Breast epithelium (tissue), 4 donors: ENCODE data around the gene ELMO1. TPM values are rescaled to one million over a fixed set of nuclear protein-coding genes. Genes with fewer than 3 reads are reported as not detected.

Source experiments
- DNase-seq, 2 donors: peaks; one replicate each; pipeline ENCODE4 v3.0.0-alpha.2; 2019; ENCODE audit warnings: low spot score in 2 of 2
- H3K27ac ChIP-seq, 2 donors: fragments of 200-600 bp; sonication (generic) in 1 of 2; one replicate each; pipeline ENCODE4 v1.5.1; 2016 to 2019; ENCODE audit warnings: mild to moderate bottlenecking in 1 of 2
- H3K27me3 ChIP-seq, 2 donors: fragments of 200-600 bp; sonication (generic) in 1 of 2; one replicate each; pipeline versions ENCODE4 v1.5.1 to v1.6.0; 2017 to 2019; ENCODE audit warnings: control low read depth in 1 of 2, mild to moderate bottlenecking in 1 of 2
- H3K36me3 ChIP-seq: fragments of 200-600 bp; one replicate; pipeline ENCODE4 v1.5.1; 2019
- H3K4me1 ChIP-seq, 2 donors: fragments of 200-600 bp; sonication (generic); one replicate each; pipeline ENCODE4 v1.5.1; 2016 to 2019; ENCODE audit warnings: control low read depth in 1 of 2
- H3K4me3 ChIP-seq, 3 donors: fragments of 200-600 bp; sonication (generic); 1 replicate in 2 of 3; 2 replicates in 1 of 3; pipeline ENCODE4 v1.5.1; 2016 to 2019; ENCODE audit warnings: mild to moderate bottlenecking in 3 of 3, moderate library complexity in 2 of 3
- H3K9me3 ChIP-seq, 2 donors: fragments of 200-600 bp; sonication (generic) in 1 of 2; one replicate each; pipeline ENCODE4 v1.5.1; 2016 to 2019; ENCODE audit warnings: control low read depth in 1 of 2
- CTCF ChIP-seq, 3 donors: fragments of 450-650 bp; IDR thresholded peaks; one replicate each; pipeline ENCODE4 v1.5.1; 2016 to 2017; ENCODE audit warnings: antibody characterized with exemption in 3 of 3, mild to moderate bottlenecking in 3 of 3, moderate library complexity in 3 of 3
- POLR2A ChIP-seq: fragments of 450-650 bp; IDR thresholded peaks from one replicate; pipeline ENCODE4 v1.6.1; 2016; ENCODE audit warnings: antibody characterized with exemption, mild to moderate bottlenecking, moderate library complexity
- POLR2AphosphoS5 ChIP-seq, 3 donors: sonication (generic); formaldehyde crosslinking; IDR thresholded peaks; one replicate each; pipeline ENCODE4 v1.6.1; 2017; ENCODE audit warnings: antibody characterized with exemption in 3 of 3
- intact Hi-C: fragments of 100-400 bp; cut with DNase I; formaldehyde crosslinking; loops from one replicate; pipeline ENCODE4 v1.15.1; 2023; ENCODE audit warnings: low total_unique reads
- total RNA-seq, 3 donors: library from RNA; depleted of rRNA; stranded (reverse); fragments of >200 nt; gene quantifications; one replicate each; pipeline ENCODE4 v1.1.0, GENCODE V29; 2016

ELMO1 gene
- total RNA-seq, 3 donors from 2014 or later = 49.5 to 110 (median 66.9) TPM

- Histone ChIP-seq H3K4me1 (no peaks in the 10 kb centered on the region), H3K9me3 (no peaks in the 10 kb centered on the region), H3K27ac (no peak overlapping the region), H3K36me3 (no peaks in the 10 kb centered on the region), H3K4me3 (no peak overlapping the region), H3K27me3 (no peaks in the 10 kb centered on the region)
- no peak for DNase-seq
- intact Hi-C loops = no loop called here
- TF ChIP-seq POLR2A = no peak
- no peak for TF ChIP-seq POLR2AphosphoS5 (IDR thresholded peaks at IDR 0.05)
- TF ChIP-seq CTCF (IDR thresholded peaks at IDR 0.05) = no peak
These were observed 343.7 kb downstream of the ELMO1 start for GRCh38 chr7:37104822-37105518.

GRCh38 chr7:37102518-37103137 is 346.0 kb downstream of the ELMO1 start:
- DNase-seq = no peak
- TF ChIP-seq POLR2A (no peak), POLR2AphosphoS5 (IDR thresholded peaks at IDR 0.05) (no peak), CTCF (IDR thresholded peaks at IDR 0.05) (no peak)

GRCh38 chr7:37100735-37101331 is 347.8 kb downstream of the ELMO1 start:
- DNase-seq = no peak
- Histone ChIP-seq H3K27ac (no peak overlapping the region), H3K36me3 (no peaks in the 10 kb centered on the region), H3K27me3 (no peaks in the 10 kb centered on the region), H3K4me3 (no peak overlapping the region), H3K9me3 (no peaks in the 10 kb centered on the region), H3K4me1 (no peaks in the 10 kb centered on the region)
- intact Hi-C loops = no loop called here
- no peak for TF ChIP-seq POLR2AphosphoS5 (IDR thresholded peaks at IDR 0.05)
- TF ChIP-seq POLR2A = no peak
- no peak for TF ChIP-seq CTCF (IDR thresholded peaks at IDR 0.05)

More at GRCh38 chr7:37102518-37103137, 346.0 kb downstream of the ELMO1 start:
- no peaks in the 10 kb centered on the region for H3K27me3 ChIP-seq
- no peak overlapping the region for H3K27ac ChIP-seq
- intact Hi-C loops = no loop called here
- H3K4me3 ChIP-seq = no peak overlapping the region
- H3K36me3 ChIP-seq = no peaks in the 10 kb centered on the region
- H3K4me1 ChIP-seq = no peaks in the 10 kb centered on the region
- no peaks in the 10 kb centered on the region for H3K9me3 ChIP-seq

- intact Hi-C loops = no loop called here
- no peaks in the 10 kb centered on the region for H3K4me1 ChIP-seq
- no peaks in the 10 kb centered on the region for H3K36me3 ChIP-seq
- no peak overlapping the region for H3K27ac ChIP-seq
- no peak overlapping the region for H3K4me3 ChIP-seq
- DNase-seq = no peak
- no peaks in the 10 kb centered on the region for H3K27me3 ChIP-seq
- no peak for TF ChIP-seq POLR2A
- TF ChIP-seq CTCF (IDR thresholded peaks at IDR 0.05) = no peak
- no peak for TF ChIP-seq POLR2AphosphoS5 (IDR thresholded peaks at IDR 0.05)
- no peaks in the 10 kb centered on the region for H3K9me3 ChIP-seq
These were observed 349.9 kb downstream of the ELMO1 start for GRCh38 chr7:37098762-37099161.

- H3K9me3 ChIP-seq = no peaks in the 10 kb centered on the region
- no peak for DNase-seq
- H3K4me1 ChIP-seq = no peaks in the 10 kb centered on the region
- intact Hi-C loops = no loop called here
- no peak for TF ChIP-seq POLR2A
- no peak for TF ChIP-seq POLR2AphosphoS5 (IDR thresholded peaks at IDR 0.05)
- TF ChIP-seq CTCF (IDR thresholded peaks at IDR 0.05) = no peak
- H3K36me3 ChIP-seq = no peaks in the 10 kb centered on the region
- H3K27ac ChIP-seq = no peak overlapping the region
- no peak overlapping the region for H3K4me3 ChIP-seq
- no peaks in the 10 kb centered on the region for H3K27me3 ChIP-seq
These were observed 350.7 kb downstream of the ELMO1 start for GRCh38 chr7:37097983-37098382.
